ENCODE data around the gene ANKRD33B. TPM values are rescaled to one million over a fixed set of nuclear protein-coding genes. Genes with fewer than 3 reads are reported as not detected.

The ANKRD33B gene
- total RNA-seq, 4 donors from 2014 or later = 0.70 to 6.6 (median 3.6) TPM

DNA sequence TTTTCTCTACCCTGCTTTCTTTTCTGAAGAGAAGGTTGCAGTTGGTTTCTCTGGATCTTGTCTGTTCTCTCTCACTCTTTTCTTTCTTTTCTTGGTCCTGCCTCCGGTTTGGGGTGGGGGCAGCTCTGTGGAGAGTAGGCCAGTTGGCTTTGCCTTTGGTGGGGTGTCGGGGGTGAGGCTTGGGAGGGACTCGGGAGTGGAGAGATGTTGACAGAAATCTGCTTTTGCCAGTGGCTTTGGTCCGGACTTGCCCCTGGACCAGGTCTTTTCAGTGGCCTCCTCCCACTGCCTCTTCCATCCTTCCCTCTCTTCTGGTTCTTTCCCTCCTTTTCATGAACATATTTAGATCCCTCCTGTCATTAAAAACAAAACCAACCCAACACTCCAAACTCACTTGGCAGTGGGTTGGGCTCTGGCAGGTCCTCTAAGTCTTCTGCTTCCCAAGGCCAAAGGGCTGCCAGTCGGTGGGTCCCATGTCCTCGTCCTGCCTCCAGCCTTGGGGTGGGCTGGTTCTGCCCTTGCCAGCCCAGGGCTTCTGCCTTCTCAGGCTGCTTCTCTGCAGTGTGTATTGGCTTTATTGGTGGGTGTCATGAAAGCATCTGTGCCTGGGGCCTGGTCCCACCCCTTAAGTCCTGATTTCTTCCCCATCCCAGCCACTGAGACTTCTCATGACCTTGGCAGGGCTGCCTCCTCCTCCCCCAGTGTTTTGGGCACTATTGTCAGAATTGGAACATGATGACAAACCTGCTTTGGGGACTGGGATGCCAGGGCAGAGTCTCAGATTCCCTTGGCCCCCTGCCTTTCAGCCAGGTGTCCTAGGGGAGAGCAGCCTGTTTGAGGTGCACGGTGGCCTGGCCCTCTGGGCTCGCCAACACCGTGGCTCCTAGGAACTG, 16.9 kb downstream of the ANKRD33B start:
- H3K9me3 ChIP-seq = no peaks in the 10 kb centered on the region
- H3K4me3 ChIP-seq = no peak overlapping the region
- no peaks in the 10 kb centered on the region for H3K36me3 ChIP-seq
- H3K27me3 ChIP-seq = no peaks in the 10 kb centered on the region
- H3K4me1 ChIP-seq = peaks cover 0 to 13% (median 8%) of the 10 kb centered on the region in 4 donors
- DNase-seq = peak in 2 of 3 donors; percentile 14 to 30
- H3K27ac ChIP-seq = peak overlapping the region in 1 of 4 donors; percentile 46
- TF ChIP-seq, protein P1, sequence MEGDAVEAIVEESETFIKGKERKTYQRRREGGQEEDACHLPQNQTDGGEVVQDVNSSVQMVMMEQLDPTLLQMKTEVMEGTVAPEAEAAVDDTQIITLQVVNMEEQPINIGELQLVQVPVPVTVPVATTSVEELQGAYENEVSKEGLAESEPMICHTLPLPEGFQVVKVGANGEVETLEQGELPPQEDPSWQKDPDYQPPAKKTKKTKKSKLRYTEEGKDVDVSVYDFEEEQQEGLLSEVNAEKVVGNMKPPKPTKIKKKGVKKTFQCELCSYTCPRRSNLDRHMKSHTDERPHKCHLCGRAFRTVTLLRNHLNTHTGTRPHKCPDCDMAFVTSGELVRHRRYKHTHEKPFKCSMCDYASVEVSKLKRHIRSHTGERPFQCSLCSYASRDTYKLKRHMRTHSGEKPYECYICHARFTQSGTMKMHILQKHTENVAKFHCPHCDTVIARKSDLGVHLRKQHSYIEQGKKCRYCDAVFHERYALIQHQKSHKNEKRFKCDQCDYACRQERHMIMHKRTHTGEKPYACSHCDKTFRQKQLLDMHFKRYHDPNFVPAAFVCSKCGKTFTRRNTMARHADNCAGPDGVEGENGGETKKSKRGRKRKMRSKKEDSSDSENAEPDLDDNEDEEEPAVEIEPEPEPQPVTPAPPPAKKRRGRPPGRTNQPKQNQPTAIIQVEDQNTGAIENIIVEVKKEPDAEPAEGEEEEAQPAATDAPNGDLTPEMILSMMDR (IDR thresholded peaks at IDR 0.05) = no peak
- TF ChIP-seq POLR2A (IDR thresholded peaks at IDR 0.05) = no peak

DNA sequence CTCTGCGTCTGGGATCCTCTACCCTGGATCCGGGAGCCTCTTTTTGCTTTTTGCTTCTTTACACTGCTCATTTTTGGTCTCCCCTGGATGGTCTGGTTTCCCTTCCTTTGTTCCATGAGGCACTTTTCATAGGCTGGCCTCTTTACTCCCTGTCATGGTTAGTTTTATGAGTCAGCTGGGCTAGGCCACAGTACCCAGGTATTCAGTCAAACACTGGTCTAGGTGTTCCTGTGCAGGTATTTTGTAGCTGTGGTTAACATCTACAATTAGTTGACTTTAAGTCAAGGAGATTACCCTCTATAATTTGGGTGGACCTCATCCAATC, 17.5 kb downstream of the ANKRD33B start:
- no peaks in the 10 kb centered on the region for H3K36me3 ChIP-seq
- no peaks in the 10 kb centered on the region for H3K27me3 ChIP-seq
- no peak for TF ChIP-seq POLR2A (IDR thresholded peaks at IDR 0.05)
- TF ChIP-seq, protein P1 (IDR thresholded peaks at IDR 0.05) = no peak
- no peak for DNase-seq
- no peak overlapping the region for H3K4me3 ChIP-seq
- H3K27ac ChIP-seq = peak overlapping the region in 1 of 4 donors; percentile 38
- H3K9me3 ChIP-seq = no peaks in the 10 kb centered on the region
- peaks cover 0 to 13% (median 8%) of the 10 kb centered on the region in 4 donors for H3K4me1 ChIP-seq

DNA sequence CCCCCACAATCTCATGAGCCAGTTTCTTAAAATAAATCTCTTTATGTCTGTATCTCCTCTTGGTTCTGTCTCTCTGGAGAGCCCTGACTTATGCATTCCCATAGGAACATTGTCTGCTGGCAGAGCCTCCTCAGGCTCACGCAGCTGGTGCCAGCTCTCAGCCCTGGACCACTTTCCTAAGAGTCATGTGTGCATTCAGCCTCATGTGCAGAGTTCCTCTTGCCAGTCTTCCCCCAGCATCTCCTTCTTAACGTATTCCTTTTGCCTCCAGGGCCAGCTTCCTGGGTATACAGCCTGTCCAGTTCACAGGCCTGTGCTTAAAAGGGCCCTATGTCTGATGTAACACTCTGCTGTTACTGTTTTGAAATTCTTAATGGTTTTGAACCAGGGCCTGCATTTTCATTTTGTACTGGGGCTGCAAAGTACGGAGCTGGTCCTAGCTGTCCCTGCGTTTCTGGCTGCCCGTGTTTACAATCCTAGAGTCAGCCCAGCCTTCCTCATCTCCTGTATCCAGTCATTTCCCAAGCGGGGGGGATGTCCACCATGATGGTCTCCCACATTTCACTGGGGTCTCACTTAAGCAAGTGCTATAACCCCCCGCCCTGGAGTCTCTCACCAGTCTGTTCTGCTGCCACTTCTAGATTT, 18.1 kb downstream of the ANKRD33B start:
- H3K4me1 ChIP-seq = peaks cover 0 to 13% (median 8%) of the 10 kb centered on the region in 4 donors
- no peak for DNase-seq
- no peak overlapping the region for H3K4me3 ChIP-seq
- H3K9me3 ChIP-seq = no peaks in the 10 kb centered on the region
- no peak for TF ChIP-seq POLR2A (IDR thresholded peaks at IDR 0.05)
- TF ChIP-seq, protein P1 (IDR thresholded peaks at IDR 0.05) = no peak
- H3K27me3 ChIP-seq = no peaks in the 10 kb centered on the region
- peak overlapping the region in 1 of 4 donors; percentile 38 for H3K27ac ChIP-seq
- H3K36me3 ChIP-seq = no peaks in the 10 kb centered on the region

DNA sequence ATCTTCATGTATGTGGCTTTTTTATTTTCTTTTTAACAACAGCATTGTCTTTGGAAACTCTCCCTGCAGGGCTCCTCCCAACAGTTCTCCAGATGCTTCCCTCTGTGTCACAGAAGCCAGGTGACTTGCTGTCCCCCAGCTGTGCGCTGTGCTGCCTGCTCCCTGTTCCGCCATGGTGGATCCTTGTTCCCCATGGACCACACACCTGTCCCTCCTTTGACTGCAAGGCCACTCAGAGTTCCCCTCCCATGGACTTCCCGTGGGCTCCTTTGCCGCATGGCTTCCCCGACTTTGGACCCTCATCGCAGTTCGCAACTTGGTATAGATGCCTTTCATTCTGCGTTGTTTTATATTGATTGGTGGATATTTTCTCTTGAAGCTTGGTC, 18.6 kb downstream of the ANKRD33B start:
- Histone ChIP-seq H3K4me1 (peaks cover 0 to 13% (median 7%) of the 10 kb centered on the region in 4 donors), H3K4me3 (no peak overlapping the region), H3K9me3 (no peaks in the 10 kb centered on the region), H3K36me3 (no peaks in the 10 kb centered on the region), H3K27ac (no peak overlapping the region), H3K27me3 (no peaks in the 10 kb centered on the region)
- no peak for DNase-seq
- no peak for TF ChIP-seq POLR2A (IDR thresholded peaks at IDR 0.05)
- TF ChIP-seq, protein P1 (IDR thresholded peaks at IDR 0.05) = no peak

DNA sequence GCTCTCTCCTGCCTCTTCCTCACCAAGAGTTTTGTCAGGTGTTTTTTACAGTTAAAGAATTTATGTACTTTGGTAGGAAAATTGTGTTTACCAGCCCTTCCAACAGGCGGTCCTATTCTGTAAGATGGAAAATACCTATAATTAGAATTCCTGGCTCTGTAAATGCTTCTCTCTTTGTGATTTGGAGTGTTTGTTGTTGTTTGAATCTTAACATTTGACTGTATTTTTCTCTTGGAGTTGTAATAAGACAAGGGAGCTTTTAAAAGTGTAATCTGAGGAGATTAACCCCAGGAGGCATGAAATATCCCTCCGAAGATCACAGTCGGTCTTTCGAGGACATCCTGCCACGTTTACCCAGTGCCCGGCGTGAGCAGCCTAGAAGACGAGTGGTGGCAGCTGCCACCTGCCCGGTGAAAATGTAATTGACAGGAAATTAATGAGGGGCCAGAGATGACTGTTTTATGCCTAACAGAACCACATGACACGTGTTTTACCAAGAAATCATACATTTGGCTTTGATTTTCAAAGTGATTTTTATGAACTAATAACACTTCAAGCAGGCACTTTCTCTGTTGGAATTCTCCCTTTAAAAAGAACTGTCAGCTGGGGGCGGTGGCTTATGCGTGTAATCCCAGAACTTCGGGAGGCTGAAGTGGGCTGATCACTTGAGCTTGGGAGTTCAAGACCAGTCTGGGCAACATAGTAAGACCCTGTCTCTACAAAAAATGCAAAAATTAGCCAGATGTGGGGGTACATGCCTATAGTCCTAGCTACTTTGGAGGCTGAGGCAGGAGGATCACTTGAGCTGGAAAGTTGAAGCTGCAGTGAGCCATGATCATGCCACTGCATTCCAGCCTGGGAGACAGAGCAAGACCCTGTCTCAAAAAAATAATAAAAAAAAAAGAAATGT, 20.0 kb downstream of the ANKRD33B start:
- H3K9me3 ChIP-seq = no peaks in the 10 kb centered on the region
- H3K4me1 ChIP-seq = peaks cover 0 to 9% (median 0%) of the 10 kb centered on the region in 4 donors
- H3K27me3 ChIP-seq = no peaks in the 10 kb centered on the region
- no peak overlapping the region for H3K4me3 ChIP-seq
- no peaks in the 10 kb centered on the region for H3K36me3 ChIP-seq
- no peak for DNase-seq
- TF ChIP-seq, protein P1 (IDR thresholded peaks at IDR 0.05) = no peak
- TF ChIP-seq POLR2A (IDR thresholded peaks at IDR 0.05) = no peak
- no peak overlapping the region for H3K27ac ChIP-seq
